ENCODE measurements around the gene LDLRAD4.

LDLRAD4 gene

DNA sequence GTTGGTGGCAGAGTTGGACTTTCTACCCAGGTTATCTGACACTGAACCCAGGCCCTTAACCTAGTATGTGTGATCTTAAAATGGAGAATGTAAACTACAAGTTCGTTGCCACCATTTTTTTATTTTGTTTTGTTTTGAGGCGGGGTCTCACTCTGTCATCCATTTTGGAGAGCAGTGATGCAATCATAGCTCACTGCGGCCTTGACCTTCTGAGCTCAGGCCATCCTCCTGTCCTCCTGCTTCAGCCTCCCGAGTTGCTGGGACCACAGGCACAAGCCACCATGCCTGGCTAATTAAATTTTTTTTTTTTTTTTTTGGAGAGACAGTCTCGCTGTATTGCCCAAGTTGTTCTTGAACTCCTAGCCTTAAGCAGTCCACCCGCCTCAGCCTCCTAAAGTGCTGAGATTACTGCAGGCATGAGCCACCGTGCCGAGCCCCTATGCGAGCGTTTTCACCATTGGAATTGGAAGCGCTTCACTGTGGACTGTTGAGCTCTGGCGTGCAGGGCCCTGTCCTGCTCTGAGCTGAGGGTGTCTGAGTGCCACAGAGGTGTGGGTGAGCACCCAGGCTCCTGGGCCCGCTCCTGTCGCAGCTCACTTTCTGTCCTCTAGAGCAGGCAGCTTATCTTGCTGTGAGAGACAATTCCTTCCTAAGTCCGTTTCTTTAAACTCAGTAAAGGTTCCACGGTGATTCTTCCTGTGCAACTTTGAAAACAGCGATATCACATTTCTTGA is 186.9 kb downstream of the LDLRAD4 start:
- TF ChIP-seq, protein P1, sequence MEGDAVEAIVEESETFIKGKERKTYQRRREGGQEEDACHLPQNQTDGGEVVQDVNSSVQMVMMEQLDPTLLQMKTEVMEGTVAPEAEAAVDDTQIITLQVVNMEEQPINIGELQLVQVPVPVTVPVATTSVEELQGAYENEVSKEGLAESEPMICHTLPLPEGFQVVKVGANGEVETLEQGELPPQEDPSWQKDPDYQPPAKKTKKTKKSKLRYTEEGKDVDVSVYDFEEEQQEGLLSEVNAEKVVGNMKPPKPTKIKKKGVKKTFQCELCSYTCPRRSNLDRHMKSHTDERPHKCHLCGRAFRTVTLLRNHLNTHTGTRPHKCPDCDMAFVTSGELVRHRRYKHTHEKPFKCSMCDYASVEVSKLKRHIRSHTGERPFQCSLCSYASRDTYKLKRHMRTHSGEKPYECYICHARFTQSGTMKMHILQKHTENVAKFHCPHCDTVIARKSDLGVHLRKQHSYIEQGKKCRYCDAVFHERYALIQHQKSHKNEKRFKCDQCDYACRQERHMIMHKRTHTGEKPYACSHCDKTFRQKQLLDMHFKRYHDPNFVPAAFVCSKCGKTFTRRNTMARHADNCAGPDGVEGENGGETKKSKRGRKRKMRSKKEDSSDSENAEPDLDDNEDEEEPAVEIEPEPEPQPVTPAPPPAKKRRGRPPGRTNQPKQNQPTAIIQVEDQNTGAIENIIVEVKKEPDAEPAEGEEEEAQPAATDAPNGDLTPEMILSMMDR (IDR thresholded peaks at IDR 0.05) = no peak

DNA sequence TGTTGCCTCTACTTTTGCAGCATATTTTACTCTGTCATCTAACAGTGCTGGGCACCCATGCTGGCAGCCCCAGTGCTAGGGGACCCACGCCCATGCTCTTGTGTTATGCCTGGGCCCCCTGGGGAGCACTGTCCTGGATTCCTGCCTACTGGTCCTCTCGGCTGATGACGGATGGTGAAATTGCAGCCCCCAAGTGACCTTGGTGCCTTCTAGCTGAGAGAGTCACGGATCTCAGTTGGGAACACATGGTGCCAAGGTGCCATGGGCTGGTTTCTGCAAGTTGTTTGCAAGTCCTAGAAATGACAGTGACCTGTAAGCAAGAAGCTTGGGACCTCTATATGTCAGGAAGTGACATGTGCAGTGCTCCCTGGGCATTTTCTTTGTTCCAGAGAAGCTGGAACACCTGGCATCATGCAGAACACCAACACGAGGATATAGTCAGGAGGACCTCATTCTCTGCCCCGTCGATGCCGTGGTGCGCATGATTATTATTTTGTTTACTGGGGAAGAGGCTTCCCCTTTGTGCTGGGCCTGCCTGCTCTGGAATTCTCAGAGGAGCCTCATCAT is 187.6 kb downstream of the LDLRAD4 start:
- TF ChIP-seq, protein P1 (IDR thresholded peaks at IDR 0.05) = no peak

DNA sequence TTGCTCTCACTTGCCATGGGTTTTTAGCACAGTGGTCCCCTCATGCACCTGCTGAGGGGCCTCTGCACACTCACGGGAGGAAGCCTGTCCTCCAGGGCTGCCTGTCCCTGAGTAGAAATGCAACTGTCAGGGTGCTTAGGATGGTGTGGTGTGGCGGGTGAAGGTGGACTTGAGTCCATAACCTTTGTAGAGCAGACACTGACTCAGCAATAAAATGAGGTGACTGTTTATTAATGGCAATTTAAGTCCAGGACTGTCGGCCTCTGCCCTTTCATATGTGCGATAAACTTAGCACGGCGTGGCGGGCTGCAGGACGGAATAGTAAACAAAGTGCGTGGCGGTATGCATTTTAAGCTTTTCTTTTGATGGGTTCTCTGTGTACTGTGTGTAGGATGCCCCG is 188.2 kb downstream of the LDLRAD4 start:
- TF ChIP-seq, protein P1 (IDR thresholded peaks at IDR 0.05) = no peak

DNA sequence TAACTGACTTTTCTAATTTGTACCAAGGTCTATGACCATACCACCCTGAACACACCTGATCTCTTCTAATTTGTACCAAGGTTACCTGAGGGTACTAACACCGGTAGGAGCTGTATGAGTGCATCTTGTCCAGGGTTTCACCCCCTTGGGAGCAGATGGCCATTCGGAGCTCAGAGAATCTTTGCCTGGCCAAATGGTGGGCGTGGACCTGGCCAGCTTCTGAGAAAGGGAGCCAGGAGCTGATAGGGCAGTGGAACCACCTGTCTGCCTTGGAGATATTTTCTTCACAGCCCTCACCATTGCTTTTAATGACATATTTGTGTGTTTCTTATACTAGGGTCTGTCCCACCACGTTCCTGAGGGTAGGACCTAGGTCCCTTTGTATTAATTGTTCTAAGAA is 188.9 kb downstream of the LDLRAD4 start:
- TF ChIP-seq, protein P1 (IDR thresholded peaks at IDR 0.05) = no peak

DNA sequence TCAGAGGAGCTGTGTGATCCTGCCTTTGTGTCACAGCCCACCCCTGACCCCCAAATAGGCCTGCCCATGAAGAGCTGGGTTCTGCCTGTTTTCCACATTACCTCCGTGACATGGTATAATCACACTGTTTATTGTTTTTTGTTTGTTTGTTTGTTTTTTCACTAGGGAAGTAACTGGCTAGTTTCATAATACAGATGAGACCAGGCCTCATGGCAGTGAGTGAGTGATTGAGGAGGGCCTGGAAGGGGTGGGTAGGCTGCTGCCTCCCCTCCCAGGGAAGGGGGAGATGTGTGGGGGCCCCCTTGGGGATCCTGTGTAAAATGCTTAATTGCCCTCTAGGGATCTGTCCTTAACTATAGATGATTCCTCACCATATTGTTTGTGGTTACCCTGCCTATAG is 190.5 kb downstream of the LDLRAD4 start:
- TF ChIP-seq, protein P1 (IDR thresholded peaks at IDR 0.05) = no peak

DNA sequence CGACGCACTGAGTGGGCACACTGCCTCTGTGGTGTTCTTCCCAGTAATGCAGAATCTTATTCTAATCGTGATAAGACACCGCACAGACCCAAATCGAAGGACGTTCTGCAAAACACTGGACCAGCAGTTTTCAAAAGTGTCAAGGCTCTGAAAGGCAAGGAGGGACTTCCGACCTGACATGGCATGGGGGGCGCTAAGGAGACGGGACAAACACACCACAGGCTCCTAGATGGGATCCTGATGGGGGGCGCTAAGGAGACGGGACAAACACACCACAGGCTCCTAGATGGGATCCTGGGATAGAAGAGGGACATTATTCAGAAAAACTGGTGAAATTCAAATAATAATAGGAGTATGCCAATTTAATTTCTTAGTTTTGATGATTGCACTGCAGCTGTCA is 191.4 kb downstream of the LDLRAD4 start:
- TF ChIP-seq, protein P1 (IDR thresholded peaks at IDR 0.05) = no peak

DNA sequence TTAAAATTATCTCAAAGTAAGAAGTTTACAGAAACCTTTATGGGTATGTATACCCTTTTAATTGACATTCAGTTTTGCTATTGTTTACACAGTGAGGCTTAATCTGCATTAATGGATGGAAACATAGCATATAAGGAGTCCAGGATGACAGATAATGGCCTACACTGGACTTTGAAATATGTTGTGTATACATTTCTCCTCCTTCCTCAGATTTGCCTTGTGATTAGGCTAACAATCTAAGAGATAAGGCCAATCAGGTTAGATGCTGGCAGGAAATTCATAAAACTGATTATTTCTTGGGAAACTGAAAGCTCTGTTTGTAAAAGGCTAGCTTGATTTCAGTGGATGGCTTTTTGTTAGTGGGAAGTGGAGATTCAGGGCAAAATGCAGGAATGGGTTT is 191.9 kb downstream of the LDLRAD4 start:
- TF ChIP-seq, protein P1 (IDR thresholded peaks at IDR 0.05) = no peak
